HG03025 (cell line): Measurements from ENCODE around the gene LCT.
"Not testable (repeated sequence)": the region's sequence is repeated elsewhere in the genome, so short reads cannot be mapped to it uniquely, and the experiment has no call there.

Experiments used
- ATAC-seq: cut with Tn5 transposase; IDR thresholded peaks from one replicate; pipeline ENCODE4 v1.9.1; 2021; ENCODE audit warnings: mild to moderate bottlenecking, moderate library complexity; ENCODE audit not compliant: unreplicated experiment, low FRiP score

Gene LCT

DNA sequence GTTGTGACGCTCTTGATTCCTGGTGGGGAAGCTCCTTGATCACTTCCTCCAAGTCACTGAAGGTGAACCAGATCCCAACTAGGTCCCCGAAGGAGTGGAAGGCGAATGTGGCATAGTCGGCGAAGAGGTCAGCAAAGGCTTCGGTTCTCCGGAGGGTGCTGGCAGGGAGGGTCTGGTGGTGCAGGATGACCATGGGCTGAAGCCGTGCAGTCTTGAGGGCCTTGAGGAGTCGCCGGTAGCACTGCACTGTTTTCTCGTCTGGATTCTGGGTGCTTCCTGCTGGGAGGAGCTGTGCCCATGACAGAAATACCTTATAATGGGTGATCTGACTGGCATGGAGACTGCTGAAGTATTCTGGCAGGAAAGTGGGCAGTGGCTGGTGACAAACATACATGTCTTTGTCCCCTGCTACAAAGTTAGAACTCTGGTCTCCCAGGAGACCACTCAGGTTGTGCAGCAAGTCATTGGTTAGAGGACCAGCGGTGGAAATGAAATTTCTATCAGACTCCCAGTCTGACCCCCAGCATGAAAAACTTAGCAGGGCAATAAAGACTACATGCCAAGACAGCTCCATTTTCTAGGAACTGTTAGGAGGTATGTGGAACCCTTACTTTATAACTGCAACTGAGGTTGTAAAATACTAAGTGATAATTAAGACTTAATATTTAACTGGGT, at the start of gene LCT:
Gene LCT (minus strand): TSS at position 589 of the 675 bp plus-strand sequence. CDS start 15 bp downstream, at position 574.
- ATAC-seq, result no peak

DNA sequence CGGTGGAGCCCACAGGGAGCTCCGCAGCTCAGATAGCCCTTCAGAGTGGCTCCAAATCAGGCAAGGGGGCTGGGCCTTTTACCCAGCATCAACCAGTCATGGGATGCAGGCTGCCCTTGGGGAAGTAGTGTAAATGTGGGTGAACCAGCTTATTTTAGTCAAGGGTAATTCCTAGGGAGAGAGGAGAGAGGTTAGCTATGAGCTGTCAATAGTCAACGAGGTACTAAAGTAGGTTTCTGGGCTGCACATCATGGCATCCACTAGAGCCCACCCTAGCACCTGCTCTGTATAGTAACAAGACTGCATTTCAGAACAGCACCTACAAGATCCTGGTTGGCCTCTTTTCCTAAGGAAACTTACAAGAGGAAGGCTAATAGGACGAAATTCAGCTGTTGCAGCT, 48.7 kb upstream of the LCT start:
- ATAC-seq, result no peak

DNA sequence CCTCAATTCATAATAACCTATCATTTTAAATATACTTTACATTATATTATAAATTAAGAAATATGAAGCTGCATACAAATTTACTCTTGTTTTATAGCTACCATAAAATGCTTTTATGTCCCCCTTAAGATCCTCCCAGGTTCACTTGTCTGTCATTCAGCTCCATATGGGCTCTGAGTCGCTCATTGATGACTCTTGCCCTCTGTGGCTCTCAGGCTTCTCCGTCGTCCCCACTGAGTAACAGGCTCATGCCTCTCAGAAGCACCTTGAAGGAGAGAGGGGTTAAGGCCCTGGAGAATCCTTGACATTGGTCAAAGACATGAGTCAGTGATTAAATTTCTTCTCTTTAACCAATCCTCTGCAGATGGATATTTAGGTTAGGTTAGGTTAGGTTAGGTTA, 45.4 kb upstream of the LCT start:
- no peak for ATAC-seq

DNA sequence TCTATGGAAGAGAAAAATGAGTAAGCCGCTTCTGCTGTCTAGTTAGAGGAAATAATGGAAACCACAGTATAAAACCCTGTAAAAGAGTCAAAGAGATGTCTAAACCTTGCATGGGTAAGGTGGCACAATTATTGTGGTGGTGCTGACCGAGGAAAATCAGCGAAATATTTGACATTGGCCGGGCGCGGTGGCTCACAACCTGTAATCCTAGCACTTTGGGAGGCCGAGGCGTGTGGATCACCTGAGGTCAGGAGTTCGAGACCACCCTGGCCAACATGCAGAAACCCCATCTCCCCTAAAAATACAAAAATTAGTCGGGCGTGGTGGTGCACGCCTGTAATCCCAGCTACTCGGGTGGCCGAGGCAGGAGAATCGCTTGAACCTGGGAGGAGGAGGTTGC, 39.8 kb upstream of the LCT start:
- not testable (repeated sequence) for ATAC-seq

DNA sequence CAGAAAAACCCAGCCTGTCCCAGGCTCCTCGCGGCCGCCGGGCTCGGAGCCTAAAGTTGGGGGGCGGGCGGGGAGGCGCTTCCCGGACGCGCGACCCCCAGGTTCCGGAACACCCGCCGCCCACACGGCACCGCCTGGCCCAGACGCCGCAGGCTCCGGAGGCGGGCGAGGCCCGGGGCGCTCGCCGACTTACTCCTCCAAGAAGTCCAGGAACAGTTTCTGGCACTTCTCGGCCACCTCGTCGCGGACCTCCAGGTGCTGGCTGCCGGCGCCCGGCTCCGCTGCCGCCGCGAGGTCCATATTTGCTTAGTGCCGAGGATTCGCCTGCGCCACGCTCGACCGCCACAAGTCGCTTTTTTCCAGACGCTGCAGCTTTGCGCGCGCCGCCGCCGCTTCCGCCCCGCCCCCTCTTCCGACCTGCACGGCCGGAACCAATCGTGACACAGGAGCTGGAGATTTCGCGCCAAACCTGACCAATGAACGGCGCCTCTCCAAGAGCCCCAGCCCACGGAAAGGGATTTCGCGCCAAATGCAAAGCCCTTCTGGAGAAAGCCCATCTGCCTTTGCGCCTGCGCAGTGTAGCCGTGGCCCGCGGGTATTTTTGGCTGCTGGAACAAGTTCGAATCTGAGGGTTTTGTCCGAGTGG, 39.2 kb upstream of the LCT start, which contains the start of gene MCM6:
Gene MCM6 (minus strand): TSS at position 378 of the 646 bp plus-strand sequence. CDS start 78 bp downstream, at position 300.
- peak; percentile 87 for ATAC-seq

DNA sequence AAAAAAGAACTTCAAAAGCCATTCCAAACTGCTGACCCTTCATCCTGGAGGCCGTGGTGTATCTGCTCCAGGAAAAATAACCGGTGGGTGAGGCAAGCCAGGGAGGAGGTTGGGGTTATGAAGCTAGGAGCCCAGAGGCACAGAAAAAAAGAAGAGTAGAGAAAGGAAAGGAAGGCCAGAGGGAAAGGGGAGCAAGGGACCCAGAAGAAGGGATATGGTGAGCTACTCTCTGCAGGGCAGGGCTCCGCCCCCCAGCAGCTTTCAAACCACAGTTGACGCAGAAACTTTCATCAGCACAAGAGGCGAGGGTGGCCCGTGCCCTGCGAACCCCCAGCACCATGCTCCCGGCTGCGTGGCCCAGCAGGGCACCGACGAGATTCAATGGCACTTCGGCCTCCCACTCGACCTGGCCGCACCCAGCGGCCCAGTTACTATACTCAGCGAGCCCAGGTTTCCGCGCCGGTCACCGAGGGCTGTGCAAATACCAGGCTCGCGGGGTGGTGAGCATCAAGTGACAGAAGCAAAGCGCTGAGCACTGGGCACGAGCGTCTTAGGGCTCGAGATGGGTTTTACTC, 38.6 kb upstream of the LCT start:
- ATAC-seq, result peak; percentile 74

DNA sequence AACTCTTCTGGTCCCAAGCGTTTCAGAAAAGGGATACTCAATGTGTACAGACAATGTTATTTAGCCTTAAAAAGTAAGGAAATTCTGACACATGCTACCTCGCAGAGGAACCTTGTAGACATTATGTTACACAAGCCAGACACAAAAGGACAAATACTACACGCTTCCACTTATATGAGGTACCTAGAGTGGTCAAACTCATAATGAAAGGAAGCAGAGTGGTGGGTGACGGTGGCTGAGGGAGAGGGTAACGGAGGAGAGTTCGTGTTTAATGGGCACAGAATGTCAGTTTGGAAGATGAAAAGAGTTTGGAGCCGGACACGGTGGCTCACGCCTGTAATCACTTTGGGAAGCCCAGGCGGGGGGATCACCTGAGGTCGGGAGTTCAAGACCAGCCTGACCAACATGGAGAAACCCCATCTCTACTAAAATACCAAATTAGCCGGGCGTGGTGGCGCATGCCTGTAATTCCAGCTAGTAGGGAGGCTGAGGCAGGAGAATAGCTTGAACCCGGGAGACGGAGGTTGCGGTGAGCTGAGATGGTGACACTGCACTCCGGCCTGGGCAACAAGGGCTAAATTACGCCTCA, 37.9 kb upstream of the LCT start:
- no peak for ATAC-seq

DNA sequence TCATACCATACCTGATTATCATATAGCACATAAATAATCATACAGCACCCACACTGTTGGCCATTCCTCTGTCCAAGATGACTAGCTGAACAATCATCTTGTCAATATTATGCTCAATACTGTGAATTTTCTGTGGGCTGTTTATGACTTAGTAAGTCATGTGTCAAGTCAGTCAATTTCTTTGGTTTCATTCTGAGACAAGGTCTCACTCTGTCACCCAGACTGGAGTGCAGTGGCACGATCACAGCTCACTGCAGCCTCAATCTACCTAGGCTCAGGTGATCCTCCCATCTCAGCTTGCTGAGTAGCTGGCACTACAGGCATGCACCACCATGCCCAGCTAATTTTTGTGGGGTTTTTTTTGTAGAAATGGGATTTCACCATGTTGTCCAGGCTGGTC, 33.6 kb upstream of the LCT start:
- ATAC-seq, result no peak

DNA sequence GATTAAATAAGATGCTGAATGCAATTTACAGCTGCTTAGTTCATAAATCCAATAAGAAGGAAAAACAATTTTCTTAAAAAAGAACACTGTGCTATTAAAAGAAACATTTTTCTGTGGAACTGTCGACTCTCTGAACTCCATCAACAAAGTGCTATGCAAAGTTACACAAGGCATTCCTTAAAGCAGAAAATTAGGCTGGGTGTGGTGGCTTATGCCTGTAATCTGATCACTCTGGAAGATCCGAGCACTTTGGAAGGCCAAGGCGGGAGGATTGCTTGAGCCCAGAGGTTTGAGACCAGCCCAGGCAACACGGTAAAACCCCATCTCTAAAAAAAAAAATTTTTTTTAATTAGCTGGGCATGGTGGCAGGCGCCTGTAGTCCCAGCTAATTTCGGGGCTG, 26.2 kb upstream of the LCT start:
- no peak for ATAC-seq

DNA sequence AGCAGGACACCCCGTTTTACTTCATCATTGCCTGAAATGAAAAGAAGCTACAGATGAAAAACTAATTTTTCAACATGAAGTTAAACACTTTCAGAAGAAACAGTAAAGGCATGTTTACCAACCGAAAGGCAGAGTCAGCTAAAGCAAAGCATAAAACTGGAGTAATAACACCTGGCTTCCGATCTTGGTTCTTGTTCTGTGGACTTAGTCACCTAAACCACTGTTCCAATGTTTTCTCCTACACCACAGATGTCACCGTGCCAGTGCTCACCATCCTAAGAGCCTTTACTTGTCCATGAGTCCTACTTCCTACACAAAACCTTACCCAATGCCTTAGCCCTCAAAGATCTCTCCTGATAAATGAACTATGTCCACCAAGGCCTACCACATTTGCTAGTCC, 25.7 kb upstream of the LCT start:
- ATAC-seq, result no peak

DNA sequence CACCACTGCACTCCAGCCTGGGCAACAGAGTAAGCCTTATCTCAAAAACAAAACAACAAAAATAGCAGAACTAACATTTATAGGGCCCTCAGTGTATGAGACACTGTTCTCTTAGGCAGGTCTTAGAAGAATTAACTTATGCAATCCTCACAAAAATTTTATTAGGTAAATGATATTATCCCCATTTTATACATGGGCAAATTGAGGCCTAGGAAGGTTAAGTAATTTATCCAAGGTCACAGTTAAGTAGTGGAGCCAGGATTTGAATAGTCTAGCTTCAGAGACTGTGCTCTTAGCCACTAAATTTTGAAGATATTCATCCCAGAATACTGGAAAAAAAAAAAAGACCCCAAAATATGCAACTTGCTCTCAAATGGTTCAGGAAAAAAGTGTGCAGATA, 16.4 kb upstream of the LCT start:
- no peak for ATAC-seq

DNA sequence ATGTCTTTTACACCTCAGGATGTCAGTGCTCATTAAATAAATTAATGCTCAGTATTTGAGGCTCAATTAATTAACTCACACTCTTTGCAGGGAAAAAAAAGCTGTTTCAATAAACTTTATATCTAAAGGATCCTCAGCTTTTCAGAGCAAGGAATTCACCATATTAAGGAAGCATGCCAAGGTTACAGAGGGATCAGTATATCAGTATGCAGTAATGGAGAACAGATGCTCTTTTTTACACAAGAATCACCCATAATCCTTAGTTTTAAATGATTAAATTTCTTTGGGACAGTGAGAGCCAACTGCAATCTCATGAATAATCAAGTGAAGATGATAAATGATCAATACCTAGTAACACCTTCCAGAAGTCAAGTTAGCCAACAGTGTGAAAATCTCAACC, 14.9 kb upstream of the LCT start:
- no peak for ATAC-seq

DNA sequence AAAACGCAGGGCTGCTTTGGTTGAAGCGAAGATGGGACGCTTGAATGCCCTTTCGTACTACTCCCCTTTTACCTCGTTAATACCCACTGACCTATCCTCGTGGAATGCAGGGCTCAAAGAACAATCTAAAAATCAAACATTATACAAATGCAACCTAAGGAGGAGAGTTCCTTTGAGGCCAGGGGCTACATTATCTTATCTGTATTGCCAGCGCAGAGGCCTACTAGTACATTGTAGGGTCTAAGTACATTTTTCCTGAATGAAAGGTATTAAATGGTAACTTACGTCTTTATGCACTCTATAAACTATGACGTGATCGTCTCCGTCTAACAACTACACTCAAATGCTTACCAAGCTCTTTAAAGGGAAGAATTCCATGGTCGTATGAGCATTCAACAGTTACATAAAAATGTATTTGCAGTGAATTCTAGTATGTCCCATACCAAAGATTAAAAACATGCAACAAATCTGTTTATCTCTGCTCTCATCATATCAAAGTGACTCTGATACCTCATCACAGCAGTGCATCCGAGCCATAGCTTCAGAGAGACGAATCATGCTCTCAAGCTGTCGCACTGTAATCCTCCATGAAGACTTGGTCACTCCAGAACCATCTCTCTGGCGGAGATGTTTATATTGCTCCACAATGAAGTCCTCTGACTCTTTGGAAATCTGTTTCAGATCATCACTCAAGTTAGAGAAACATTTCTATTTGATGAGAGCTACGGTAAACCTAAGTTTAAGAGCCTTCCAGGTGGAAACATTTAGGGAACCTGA, 14.1 kb upstream of the LCT start:
- ATAC-seq, result no peak

DNA sequence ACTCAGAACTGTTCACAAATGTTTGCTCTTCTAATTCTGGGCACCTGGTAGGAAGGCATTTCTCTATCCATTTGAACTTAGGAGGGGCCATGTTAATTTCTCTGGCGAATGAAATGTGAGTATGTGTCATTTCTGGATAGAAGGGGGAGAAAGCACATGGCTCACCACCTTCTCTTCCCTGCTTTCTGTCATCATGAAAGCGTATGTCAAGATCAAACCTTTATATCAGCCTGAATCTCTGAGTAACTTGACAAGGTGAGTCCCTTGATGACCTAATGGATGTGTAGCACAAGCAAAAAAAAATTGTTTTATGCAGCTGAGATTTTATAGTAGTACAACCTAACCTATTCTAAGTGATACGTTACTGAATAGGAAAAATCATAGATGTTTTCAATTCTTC, 12.1 kb upstream of the LCT start:
- no peak for ATAC-seq

DNA sequence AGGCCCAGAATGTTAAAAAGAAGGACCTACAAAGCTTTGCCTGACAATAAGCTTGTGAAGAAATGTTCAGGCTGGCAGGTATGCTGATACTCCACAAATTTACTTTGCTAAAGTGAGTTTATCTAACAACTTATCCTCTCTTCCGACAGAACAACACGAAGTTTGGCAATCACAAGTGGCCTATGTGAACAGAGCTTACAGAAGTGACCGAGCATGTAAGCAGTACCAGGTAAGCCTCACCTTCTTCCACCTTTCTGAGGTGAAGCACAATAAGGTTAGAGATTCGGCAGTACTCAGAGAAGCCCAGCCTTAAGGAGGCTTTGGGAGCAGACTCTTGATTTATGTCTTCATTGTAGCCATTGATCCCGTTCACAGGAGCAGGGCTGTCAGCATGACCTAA, 9.0 kb upstream of the LCT start:
- ATAC-seq, result no peak

DNA sequence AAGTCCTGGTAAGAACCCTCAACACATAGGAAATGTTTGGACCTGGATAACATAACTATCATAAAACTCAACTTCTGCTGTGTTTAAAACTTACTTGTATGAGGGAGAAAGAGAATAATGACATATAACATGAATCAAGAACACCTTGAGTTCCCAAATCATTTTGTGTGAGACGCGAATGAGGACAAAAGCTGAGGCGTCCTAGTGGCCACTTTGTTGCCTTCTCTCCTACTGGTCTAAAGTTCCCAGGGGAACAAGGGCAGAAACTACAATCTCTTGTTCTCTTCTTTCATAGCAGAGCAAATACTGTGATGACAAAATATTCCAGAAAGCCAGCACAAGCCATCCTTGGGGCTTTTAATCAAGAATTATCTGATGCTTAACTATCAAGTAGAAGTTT, 8.3 kb upstream of the LCT start:
- no peak for ATAC-seq

DNA sequence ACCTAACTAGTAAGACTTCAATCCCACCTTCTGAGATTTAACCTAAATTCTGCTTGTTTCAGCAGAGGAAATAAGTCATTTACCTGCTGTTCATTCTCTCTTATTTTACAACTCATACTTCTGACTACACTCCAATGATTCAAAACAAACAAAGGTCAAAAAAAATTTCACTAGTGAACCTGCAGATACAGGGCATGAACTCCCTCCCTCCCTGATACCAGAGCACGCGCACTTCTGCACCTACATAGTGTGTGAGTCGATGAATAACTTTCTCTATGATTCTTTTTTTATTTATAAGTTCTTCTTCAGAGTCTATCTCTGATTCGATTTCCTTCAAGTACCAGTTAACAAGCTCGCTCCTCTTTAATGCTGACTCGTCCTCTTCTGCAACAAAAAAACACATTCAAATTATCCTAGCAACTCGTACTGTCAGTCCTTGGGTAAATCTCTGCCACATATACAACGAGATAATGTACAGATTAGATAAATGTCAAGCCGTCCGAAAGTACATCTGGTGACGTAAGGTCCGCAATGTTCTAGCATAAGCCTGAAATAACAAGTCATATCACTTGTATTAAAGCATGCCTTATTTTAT, 7.4 kb upstream of the LCT start:
- ATAC-seq, result no peak

DNA sequence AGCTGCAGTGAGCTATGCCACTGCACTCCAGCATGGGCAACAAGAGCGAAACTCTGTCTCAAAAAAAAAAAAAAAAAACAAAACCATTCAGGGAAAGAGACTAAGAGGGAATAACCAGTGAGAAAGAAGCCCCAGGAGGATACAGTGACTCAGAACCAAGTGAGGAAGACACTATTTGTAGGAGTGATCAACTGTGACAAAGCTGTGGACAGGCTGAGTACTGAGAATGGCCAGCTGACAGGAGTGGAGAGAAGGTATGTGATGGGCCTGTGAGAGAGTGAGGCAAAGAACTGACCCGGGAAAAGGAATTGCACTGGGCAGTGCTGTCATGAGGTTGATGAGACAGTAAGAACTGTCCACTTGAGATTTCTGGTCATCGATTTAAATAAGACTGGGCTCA, 6.7 kb upstream of the LCT start:
- no peak for ATAC-seq

DNA sequence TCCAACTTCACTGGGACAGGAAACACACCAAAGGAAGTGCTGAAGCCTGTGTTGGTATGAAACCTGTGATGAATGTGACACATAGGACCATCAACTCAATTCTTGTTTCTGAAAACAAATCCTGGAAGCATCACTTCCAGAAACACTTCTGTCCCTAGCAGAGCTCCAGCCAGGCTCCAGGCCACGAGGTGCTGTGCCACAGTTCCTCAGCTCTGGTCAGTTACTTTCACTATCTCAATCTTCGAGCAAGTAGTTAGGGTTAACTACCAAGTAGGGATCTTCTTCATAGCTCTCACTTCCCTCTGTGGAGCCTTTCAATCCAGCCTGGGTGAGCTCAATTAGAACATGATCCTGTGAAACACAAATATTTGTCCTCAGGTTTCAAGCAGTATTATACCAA, 3.6 kb upstream of the LCT start:
- no peak for ATAC-seq

DNA sequence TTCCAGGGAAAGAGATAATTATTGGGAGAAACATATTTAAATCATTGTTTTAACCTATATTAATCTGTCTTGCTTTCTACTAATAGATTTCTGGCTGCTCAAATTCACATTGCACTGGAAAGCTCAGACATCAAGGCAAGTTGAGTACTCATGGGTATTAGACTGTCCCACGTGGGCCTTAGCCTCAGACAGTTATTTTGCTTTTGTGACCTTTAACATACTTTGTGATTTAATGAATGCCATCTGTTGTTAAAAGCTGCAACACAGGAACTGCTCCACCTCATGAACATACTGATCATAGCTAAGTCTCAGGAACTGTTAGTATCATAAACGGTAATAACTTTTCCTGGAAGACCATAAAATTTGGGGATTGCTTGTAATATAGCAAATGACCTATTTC, 2.7 kb upstream of the LCT start:
- no peak for ATAC-seq

DNA sequence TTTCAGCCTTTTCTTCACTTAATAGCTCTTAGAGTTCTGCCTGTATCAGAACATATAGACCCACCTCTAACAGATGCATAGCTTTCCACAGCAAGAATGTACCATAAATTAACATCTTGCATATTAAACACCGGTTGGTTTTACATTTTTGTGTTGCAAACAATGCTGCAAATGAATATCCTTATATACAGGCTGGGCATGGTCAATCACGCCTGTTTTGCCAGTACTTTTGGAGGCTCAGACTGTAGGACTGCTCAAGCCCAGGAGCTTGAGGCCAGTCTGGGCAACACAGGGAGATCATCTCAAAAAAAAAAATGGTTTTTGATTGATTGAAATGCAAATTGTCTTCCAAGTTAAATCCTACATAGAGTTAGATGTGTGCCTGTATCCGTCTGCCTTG, 1.5 kb upstream of the LCT start:
- ATAC-seq, result no peak
